Measurements from ENCODE around the gene KRT86.

KRT86 gene

DNA sequence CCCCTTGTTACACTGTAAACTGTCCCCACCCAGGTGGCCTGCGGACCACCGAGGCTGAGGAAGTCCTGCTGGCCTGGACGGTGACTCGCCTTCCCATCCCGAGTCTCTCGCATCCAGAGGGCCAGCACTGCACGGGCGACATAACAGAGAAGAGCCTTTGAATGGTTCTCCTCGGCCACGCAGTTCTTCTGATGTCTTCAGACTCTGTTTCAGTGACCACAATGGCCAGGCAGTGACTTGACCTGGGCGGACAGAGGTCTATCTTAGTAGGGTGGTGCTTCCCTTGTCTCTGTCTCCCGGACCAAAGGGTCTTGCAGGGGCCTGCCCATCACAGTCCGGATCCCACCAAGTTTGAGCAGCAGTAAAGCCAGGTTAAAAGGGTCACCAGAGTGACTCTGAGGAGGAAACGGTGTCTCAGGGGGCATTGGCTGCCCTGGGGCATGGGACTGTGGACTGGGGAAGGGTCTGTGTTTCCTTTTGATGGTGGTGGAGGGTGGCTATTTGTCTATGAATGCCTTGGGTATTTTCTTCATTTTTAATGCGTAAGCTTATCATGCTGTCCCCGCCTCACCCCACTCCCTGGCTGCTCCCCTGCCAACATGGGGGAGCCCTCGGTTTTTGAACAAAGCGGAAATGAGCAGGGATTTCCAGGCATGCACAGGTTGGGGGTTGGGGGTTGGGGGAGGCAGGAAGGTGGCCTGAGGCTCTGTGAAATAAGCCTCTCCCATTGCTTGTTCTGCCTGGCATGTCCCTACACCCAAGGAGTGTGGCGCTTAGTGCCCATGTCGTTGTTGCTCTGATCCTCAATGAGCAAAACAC, 82.5 kb downstream of the KRT86 start:
- DNase-seq (ENCODE audit: low spot score): no peak
